Liver (tissue), 9 donors: ENCODE measurements around the gene ADTRP. TPM values are rescaled to one million over a fixed set of nuclear protein-coding genes. Genes with fewer than 3 reads are reported as not detected.

Source experiments
- DNase-seq: peaks from one replicate; pipeline ENCODE4 v3.0.0-alpha.2; 2017; ENCODE audit warnings: low spot score
- H3K27ac ChIP-seq, 2 donors: one replicate each; pipeline ENCODE4 v1.7.0; 2013; ENCODE audit warnings: inconsistent platforms in 2 of 2, low read length in 2 of 2, control low read depth in 1 of 2, low read depth in 1 of 2, mild to moderate bottlenecking in 1 of 2
- H3K27me3 ChIP-seq, 4 donors: one replicate each; pipeline versions ENCODE4 v1.6.1 to v1.7.0; 2013; ENCODE audit warnings: low read length in 3 of 4, inconsistent platforms in 1 of 4, mild to moderate bottlenecking in 1 of 4, moderate library complexity in 1 of 4; ENCODE audit not compliant: control insufficient read depth in 4 of 4, insufficient read depth in 4 of 4
- H3K36me3 ChIP-seq, 4 donors: one replicate each; pipeline versions ENCODE4 v1.6.1 to v1.7.0; 2013; ENCODE audit warnings: low read length in 3 of 4, mild to moderate bottlenecking in 3 of 4, low read depth in 1 of 4, moderate library complexity in 1 of 4; ENCODE audit not compliant: control insufficient read depth in 4 of 4, insufficient read depth in 3 of 4
- H3K4me1 ChIP-seq, 4 donors: one replicate each; pipeline versions ENCODE4 v1.6.1 to v1.7.0; 2013; ENCODE audit warnings: low read length in 3 of 4, mild to moderate bottlenecking in 3 of 4, moderate library complexity in 1 of 4; ENCODE audit not compliant: control insufficient read depth in 4 of 4, insufficient read depth in 4 of 4
- H3K4me3 ChIP-seq, 3 donors: one replicate each; pipeline versions ENCODE4 v1.6.1 to v1.7.0; 2013; ENCODE audit warnings: low read length in 3 of 3, control low read depth in 1 of 3, low read depth in 1 of 3, mild to moderate bottlenecking in 1 of 3
- H3K9ac ChIP-seq, 2 donors: one replicate each; pipeline ENCODE4 v1.7.0; 2013; ENCODE audit warnings: low read length in 2 of 2, mild to moderate bottlenecking in 2 of 2, moderate library complexity in 2 of 2, control low read depth in 1 of 2, low read depth in 1 of 2
- H3K9me3 ChIP-seq, 4 donors: one replicate each; pipeline versions ENCODE4 v1.6.1 to v1.7.0; 2013; ENCODE audit warnings: low read length in 3 of 4; ENCODE audit not compliant: control insufficient read depth in 4 of 4
- ATF3 ChIP-seq: IDR thresholded peaks from 2 replicates; pipeline ENCODE4 v1.6.1; 2016; ENCODE audit warnings: antibody characterized with exemption
- CTCF ChIP-seq: fragments of 150-350 bp; IDR thresholded peaks from 2 replicates; pipeline ENCODE4 v1.5.1; 2017; ENCODE audit warnings: improper control_type of control experiment, low read depth, low read length; ENCODE audit not compliant: missing input control
- FOXA1 ChIP-seq: IDR thresholded peaks from 2 replicates; pipeline ENCODE4 v1.6.1; 2016; ENCODE audit warnings: antibody characterized with exemption
- FOXA2 ChIP-seq: IDR thresholded peaks from 2 replicates; pipeline ENCODE4 v1.6.1; 2016; ENCODE audit warnings: antibody characterized with exemption
- MAX ChIP-seq: IDR thresholded peaks from 2 replicates; pipeline ENCODE4 v1.6.1; 2016; ENCODE audit warnings: antibody characterized with exemption
- NR2F2 ChIP-seq: IDR thresholded peaks from 2 replicates; pipeline ENCODE4 v1.6.1; 2016; ENCODE audit warnings: antibody characterized with exemption
- REST ChIP-seq: IDR thresholded peaks from 2 replicates; pipeline ENCODE4 v1.6.1; 2016; ENCODE audit warnings: antibody characterized with exemption, mild to moderate bottlenecking
- RXRA ChIP-seq, 2 donors: IDR thresholded peaks; 2 replicates each; pipeline ENCODE4 v1.6.1; 2017 to 2018; ENCODE audit warnings: antibody characterized with exemption in 2 of 2, mild to moderate bottlenecking in 1 of 2
- YY1 ChIP-seq: IDR thresholded peaks from 2 replicates; pipeline ENCODE4 v1.6.1; 2016; ENCODE audit warnings: antibody characterized with exemption, mild to moderate bottlenecking
- ZBTB33 ChIP-seq: IDR thresholded peaks from 2 replicates; pipeline ENCODE4 v1.6.1; 2016; ENCODE audit warnings: antibody characterized with exemption
- WGBS: extraction: QIAGEN DNeasy Blood & Tissue Kit; methylation state at CpG from one replicate; pipeline ENCODE4 v1.1.7; 2013; 5-methylcytosine and 5-hydroxymethylcytosine counted together
- polyA plus RNA-seq, 2 donors: library from polyadenylated mRNA; stranded (reverse) in 1 of 2; unstranded in 1 of 2; fragments of 200-250 nt in 1 of 2; fragments of >200 nt in 1 of 2; fragmentation: Nextera tagmentation in 1 of 2; extraction: Ambion mirVana in 1 of 2; gene quantifications; one replicate each; pipeline versions ENCODE4 v1.2.1 to v1.2.3, GENCODE V29; 2013 to 2015
- total RNA-seq, 2 donors: library from RNA; depleted of rRNA; stranded (reverse); fragments of >200 nt; gene quantifications; one replicate each; pipeline ENCODE4 v1.2.3, GENCODE V29; 2014
- donor health status: healthy.
- donor health status: healthy.
- donor health status: healthy.
- donor health status: healthy.
- donor health status: healthy.

The ADTRP gene
- total and polyA plus RNA-seq, 4 donors, result 0.21 to 2.0 (median 0.50) TPM; not detected in 1

GRCh38 chr6:11758878-11759277, 19.7 kb downstream of the ADTRP start:
- Histone ChIP-seq H3K4me3 (no peak overlapping the region), H3K27ac (no peak overlapping the region), H3K27me3 (no peaks in the 10 kb centered on the region), H3K9me3 (peaks cover 0 to 3% (median 1%) of the 10 kb centered on the region in 4 donors), H3K36me3 (no peaks in the 10 kb centered on the region), H3K9ac (no peak overlapping the region), H3K4me1 (peaks cover 3 to 8% (median 5%) of the 10 kb centered on the region in 4 donors)
- TF ChIP-seq REST (no peak), MAX (no peak), FOXA1 (no peak), RXRA (IDR thresholded peaks at IDR 0.05) (no peak), NR2F2 (no peak)
- DNase-seq, result no peak
- whole genome bisulfite sequencing, result 84% methylated on average over 4 of the region's 4 CpGs

GRCh38 chr6:11756726-11757125, 21.9 kb downstream of the ADTRP start:
- 94% methylated on average over 1 of the region's 1 CpG for WGBS
- TF ChIP-seq FOXA2 (no peak), ATF3 (no peak), YY1 (no peak), REST (no peak), ZBTB33 (no peak), NR2F2 (no peak), CTCF (no peak)
- H3K4me3 ChIP-seq, result no peak overlapping the region

More at GRCh38 chr6:11756726-11757125, 21.9 kb downstream of the ADTRP start:
- Histone ChIP-seq H3K9ac (no peak overlapping the region), H3K36me3 (no peaks in the 10 kb centered on the region), H3K9me3 (peaks cover 0 to 3% (median 1%) of the 10 kb centered on the region in 4 donors), H3K27me3 (no peaks in the 10 kb centered on the region), H3K27ac (no peak overlapping the region), H3K4me1 (peaks cover 3 to 8% (median 5%) of the 10 kb centered on the region in 4 donors)
- no peak for DNase-seq
